Osteoblast (primary cell): ENCODE results near the gene MMP24. TPM values are rescaled to one million over a fixed set of nuclear protein-coding genes. Genes with fewer than 3 reads are reported as not detected.

Source experiments
- DNase-seq: peaks from one replicate; pipeline ENCODE4 v3.0.0; 2011; ENCODE audit warnings: low spot score, mixed read lengths; ENCODE audit not compliant: insufficient read length; ENCODE audit errors: missing footprints
- H2AFZ ChIP-seq: 2 replicates; pipeline ENCODE4 v1.6.0; 2011; ENCODE audit warnings: mild to moderate bottlenecking, low read length
- H3K27ac ChIP-seq: 2 replicates; pipeline ENCODE4 v1.5.1; 2011; ENCODE audit warnings: mild to moderate bottlenecking, low read depth, low read length, moderate library complexity
- H3K27me3 ChIP-seq: 2 replicates; pipeline ENCODE4 v1.6.0; 2012; ENCODE audit warnings: mild to moderate bottlenecking, control low read depth, inconsistent platforms, low read length, moderate library complexity; ENCODE audit not compliant: insufficient read depth
- H3K36me3 ChIP-seq: 2 replicates; pipeline ENCODE4 v1.5.1; 2011; ENCODE audit warnings: mild to moderate bottlenecking, low read length, control low read depth, moderate library complexity; ENCODE audit not compliant: insufficient read depth
- H3K4me1 ChIP-seq: 2 replicates; pipeline ENCODE4 v1.5.1; 2011; ENCODE audit warnings: mild to moderate bottlenecking, low read length, control low read depth, moderate library complexity; ENCODE audit not compliant: insufficient read depth
- H3K4me2 ChIP-seq: 2 replicates; pipeline ENCODE4 v1.6.0; 2011; ENCODE audit warnings: mild to moderate bottlenecking, low read length; ENCODE audit not compliant: insufficient read depth
- H3K4me3 ChIP-seq: fragments of 200-600 bp; sonication (generic); 3 replicates; pipeline ENCODE4 v1.5.1; 2012; ENCODE audit warnings: mild to moderate bottlenecking, low read length, inconsistent platforms; ENCODE audit not compliant: insufficient read depth
- H3K79me2 ChIP-seq: 2 replicates; pipeline ENCODE4 v1.6.0; 2012; ENCODE audit warnings: mild to moderate bottlenecking, low read length, control low read depth, inconsistent platforms; ENCODE audit not compliant: insufficient read depth
- H3K9me3 ChIP-seq: 2 replicates; pipeline ENCODE4 v1.5.1; 2011; ENCODE audit warnings: low read depth, low read length, control low read depth
- H4K20me1 ChIP-seq: 2 replicates; pipeline ENCODE4 v1.6.0; 2012; ENCODE audit warnings: mild to moderate bottlenecking, low read length, control low read depth; ENCODE audit not compliant: insufficient read depth
- CTCF ChIP-seq: IDR thresholded peaks from 2 replicates; pipeline ENCODE4 v1.5.1; 2011; ENCODE audit warnings: mild to moderate bottlenecking, low read depth, low read length, moderate library complexity; ENCODE audit errors: extremely low read depth
- total RNA-seq: library from RNA; depleted of rRNA; stranded (reverse); fragments of >200 nt; gene quantifications from 2 replicates; pipeline ENCODE4 v1.2.3, GENCODE V29; 2012

The MMP24 gene
- total RNA-seq, 1 donor = 1.1 TPM

- peak overlapping the region; percentile 78 for H3K27ac ChIP-seq
- peak overlapping the region; percentile 90 for H3K4me2 ChIP-seq
- H3K9me3 ChIP-seq = no peaks in the 10 kb centered on the region
- DNase-seq = peak; percentile 85
- H2AFZ ChIP-seq = no peak overlapping the region
- peaks cover 47% of the 10 kb centered on the region for H3K79me2 ChIP-seq
- peak overlapping the region; percentile 80 for H3K4me3 ChIP-seq
- H3K36me3 ChIP-seq = peaks cover 53% of the 10 kb centered on the region
- H4K20me1 ChIP-seq = peaks cover 11% of the 10 kb centered on the region
- TF ChIP-seq CTCF = no peak
- no peaks in the 10 kb centered on the region for H3K27me3 ChIP-seq
- peaks cover 25% of the 10 kb centered on the region for H3K4me1 ChIP-seq
These were observed 49.9 kb downstream of the MMP24 start for GRCh38 chr20:35276408-35276807.

GRCh38 chr20:35277127-35277526 lies 50.6 kb downstream of the MMP24 start:
- peak overlapping the region; percentile 90 for H3K4me2 ChIP-seq
- H3K27ac ChIP-seq = peak overlapping the region; percentile 78
- no peak for TF ChIP-seq CTCF
- H3K4me3 ChIP-seq = peak overlapping the region; percentile 80
- H3K4me1 ChIP-seq = peaks cover 18% of the 10 kb centered on the region
- H3K79me2 ChIP-seq = peaks cover 54% of the 10 kb centered on the region
- H3K27me3 ChIP-seq = no peaks in the 10 kb centered on the region
- H3K36me3 ChIP-seq = peaks cover 58% of the 10 kb centered on the region
- H4K20me1 ChIP-seq = peaks cover 11% of the 10 kb centered on the region
- DNase-seq = peak; percentile 85
- no peaks in the 10 kb centered on the region for H3K9me3 ChIP-seq
- no peak overlapping the region for H2AFZ ChIP-seq

GRCh38 chr20:35277531-35278395 lies 51.3 kb downstream of the MMP24 start, which contains the start of gene MMP24OS:
TSS of gene MMP24OS (minus strand) at chr20:35278122. CDS start at chr20:35277929, 193 bp downstream.
- TF ChIP-seq CTCF = peak; percentile 9
- peak within 1 kb of the TSS; percentile 80 for H3K4me3 ChIP-seq
- peak within 1 kb of the TSS; percentile 90 for H3K4me2 ChIP-seq
- no peaks in the 10 kb centered on the region for H3K27me3 ChIP-seq
- no peaks in the 10 kb centered on the region for H3K9me3 ChIP-seq
- peaks cover 65% of the 10 kb centered on the region for H3K36me3 ChIP-seq
- H3K27ac ChIP-seq = peak within 1 kb of the TSS; percentile 78
- H2AFZ ChIP-seq = no peak within 1 kb of the TSS
- peaks cover 13% of the 10 kb centered on the region for H3K4me1 ChIP-seq
- H3K79me2 ChIP-seq = peaks cover 61% of the 10 kb centered on the region
- DNase-seq = peak; percentile 98
- H4K20me1 ChIP-seq = peaks cover 15% of the 10 kb centered on the region

- Histone ChIP-seq H3K27me3 (no peaks in the 10 kb centered on the region), H3K4me3 (no peak overlapping the region), H3K27ac (peak overlapping the region; percentile 78), H3K9me3 (no peaks in the 10 kb centered on the region), H3K36me3 (peaks cover 65% of the 10 kb centered on the region), H3K79me2 (peaks cover 73% of the 10 kb centered on the region), H4K20me1 (peaks cover 17% of the 10 kb centered on the region), H3K4me1 (peaks cover 24% of the 10 kb centered on the region), H3K4me2 (no peak overlapping the region), H2AFZ (no peak overlapping the region)
- no peak for TF ChIP-seq CTCF
- peak; percentile 83 for DNase-seq
These were observed 52.5 kb downstream of the MMP24 start for GRCh38 chr20:35279040-35279439.
